ENCODE data around the gene KRCC1.
A peak's percentile ranks its signal among the peaks of the same experiment; 100 is the strongest.
"Not testable (repeated sequence)": the region's sequence is repeated elsewhere in the genome, so short reads cannot be mapped to it uniquely, and the experiment has no call there.

The KRCC1 gene

DNA sequence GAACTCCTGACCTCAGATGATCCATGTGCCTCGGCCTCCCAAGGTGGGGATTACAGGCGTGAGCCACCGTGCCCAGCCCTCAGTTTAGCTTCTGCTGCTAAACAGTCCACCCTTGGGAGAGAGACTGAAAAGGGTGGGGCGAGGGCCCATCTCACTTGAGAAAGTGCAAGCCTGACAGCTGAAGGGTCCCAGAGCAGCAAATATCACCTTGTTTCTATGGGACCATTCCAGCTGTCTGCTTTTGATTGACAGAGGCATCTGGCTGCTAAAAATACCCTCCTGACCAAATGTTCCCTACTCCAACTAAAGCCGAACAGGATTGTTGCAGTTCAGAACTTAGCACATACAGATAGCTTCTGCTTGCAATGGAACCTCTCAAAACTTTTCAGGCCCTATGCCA, 11.6 kb upstream of the KRCC1 start:
- no peak overlapping the region for H3K4me3 Mint-ChIP-seq
- H3K9me3 Mint-ChIP-seq: no peaks in the 10 kb centered on the region
- CTCF ChIA-PET: no interaction called here
- no peaks in the 10 kb centered on the region for H3K4me1 Mint-ChIP-seq
- no peaks in the 10 kb centered on the region for H3K36me3 Mint-ChIP-seq
- H3K27me3 Mint-ChIP-seq: peaks cover 7% of the 10 kb centered on the region
- H3K27ac Mint-ChIP-seq: no peak overlapping the region
- DNase-seq: no peak

DNA sequence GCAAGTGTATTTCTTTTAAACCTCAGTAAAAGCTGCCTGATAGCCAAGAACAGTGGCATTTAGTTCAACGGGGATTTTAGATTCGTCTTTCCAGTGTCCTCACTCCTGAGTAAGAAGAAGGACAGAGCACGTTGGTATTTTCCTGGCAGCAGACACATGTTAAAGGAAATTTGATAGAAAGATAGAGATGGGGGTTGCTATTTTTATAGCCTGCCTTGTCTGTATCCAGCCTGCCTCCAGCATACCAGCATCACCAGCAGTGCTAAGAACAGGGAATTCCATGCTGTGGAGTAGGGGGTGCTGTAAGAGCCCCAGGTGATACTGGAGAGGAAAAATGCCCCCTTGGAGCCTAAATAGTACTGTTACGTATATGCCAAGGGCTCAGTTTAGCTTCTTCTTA, 11.0 kb upstream of the KRCC1 start:
- Mint-ChIP-seq H3K4me1 (no peaks in the 10 kb centered on the region), H3K27ac (no peak overlapping the region), H3K4me3 (no peak overlapping the region), H3K27me3 (peaks cover 7% of the 10 kb centered on the region), H3K36me3 (no peaks in the 10 kb centered on the region), H3K9me3 (no peaks in the 10 kb centered on the region)
- CTCF ChIA-PET: no interaction called here
- DNase-seq: no peak

DNA sequence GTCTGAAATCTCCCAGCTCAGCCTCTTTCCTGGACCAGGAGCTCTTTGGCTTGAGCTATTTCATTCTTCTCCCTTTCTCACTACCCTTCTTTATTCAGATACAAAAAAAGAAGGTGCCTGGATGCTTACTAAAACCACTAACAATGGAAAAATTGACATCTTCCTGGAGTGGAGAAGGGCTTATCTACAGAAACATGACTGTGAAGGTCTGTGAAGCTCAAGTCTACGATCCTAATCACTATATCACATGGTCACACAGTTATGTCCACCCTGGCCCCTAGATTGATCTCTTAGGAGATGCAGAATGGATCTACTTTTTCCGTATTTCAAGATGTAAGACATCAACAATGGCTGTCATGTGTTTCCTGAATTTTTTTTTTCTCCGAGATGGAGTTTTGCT, 5.7 kb upstream of the KRCC1 start:
- no peak overlapping the region for H3K4me3 Mint-ChIP-seq
- H3K27me3 Mint-ChIP-seq: no peaks in the 10 kb centered on the region
- no peaks in the 10 kb centered on the region for H3K36me3 Mint-ChIP-seq
- no peak for DNase-seq
- CTCF ChIA-PET: interaction anchor here (0.8 to 4.9 kb wide), 26 partner anchors 8 to 393 kb away, joined by 3 to 94 read pairs (median 4); no protein-coding TSS in a partner anchor
- H3K4me1 Mint-ChIP-seq: peaks cover 30% of the 10 kb centered on the region
- H3K27ac Mint-ChIP-seq: no peak overlapping the region
- H3K9me3 Mint-ChIP-seq: no peaks in the 10 kb centered on the region

DNA sequence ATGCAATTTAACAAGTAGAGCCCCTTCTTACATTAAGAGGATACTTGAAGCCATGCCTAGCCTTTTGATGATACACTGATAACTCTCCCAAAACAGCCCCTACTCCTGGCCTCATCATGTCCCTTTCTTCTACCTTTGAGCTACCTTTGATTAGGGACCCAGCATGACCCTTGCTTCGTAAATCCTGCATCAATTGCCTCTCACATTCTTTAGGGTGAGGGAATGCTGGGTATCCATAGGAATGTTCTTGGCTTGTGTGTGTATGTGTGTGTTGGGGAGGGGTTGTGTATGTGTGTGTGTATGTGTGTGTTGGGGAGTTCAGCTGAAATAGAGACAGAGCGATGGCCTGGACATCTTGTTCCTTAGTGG, 5.3 kb upstream of the KRCC1 start:
- Mint-ChIP-seq H3K9me3 (no peaks in the 10 kb centered on the region), H3K27me3 (no peaks in the 10 kb centered on the region), H3K27ac (no peak overlapping the region), H3K36me3 (no peaks in the 10 kb centered on the region), H3K4me1 (peaks cover 34% of the 10 kb centered on the region), H3K4me3 (no peak overlapping the region)
- DNase-seq: no peak
- CTCF ChIA-PET: interaction anchor here (0.8 to 4.9 kb wide), 30 partner anchors 9 to 394 kb away, joined by 3 to 94 read pairs (median 4); no protein-coding TSS in a partner anchor

DNA sequence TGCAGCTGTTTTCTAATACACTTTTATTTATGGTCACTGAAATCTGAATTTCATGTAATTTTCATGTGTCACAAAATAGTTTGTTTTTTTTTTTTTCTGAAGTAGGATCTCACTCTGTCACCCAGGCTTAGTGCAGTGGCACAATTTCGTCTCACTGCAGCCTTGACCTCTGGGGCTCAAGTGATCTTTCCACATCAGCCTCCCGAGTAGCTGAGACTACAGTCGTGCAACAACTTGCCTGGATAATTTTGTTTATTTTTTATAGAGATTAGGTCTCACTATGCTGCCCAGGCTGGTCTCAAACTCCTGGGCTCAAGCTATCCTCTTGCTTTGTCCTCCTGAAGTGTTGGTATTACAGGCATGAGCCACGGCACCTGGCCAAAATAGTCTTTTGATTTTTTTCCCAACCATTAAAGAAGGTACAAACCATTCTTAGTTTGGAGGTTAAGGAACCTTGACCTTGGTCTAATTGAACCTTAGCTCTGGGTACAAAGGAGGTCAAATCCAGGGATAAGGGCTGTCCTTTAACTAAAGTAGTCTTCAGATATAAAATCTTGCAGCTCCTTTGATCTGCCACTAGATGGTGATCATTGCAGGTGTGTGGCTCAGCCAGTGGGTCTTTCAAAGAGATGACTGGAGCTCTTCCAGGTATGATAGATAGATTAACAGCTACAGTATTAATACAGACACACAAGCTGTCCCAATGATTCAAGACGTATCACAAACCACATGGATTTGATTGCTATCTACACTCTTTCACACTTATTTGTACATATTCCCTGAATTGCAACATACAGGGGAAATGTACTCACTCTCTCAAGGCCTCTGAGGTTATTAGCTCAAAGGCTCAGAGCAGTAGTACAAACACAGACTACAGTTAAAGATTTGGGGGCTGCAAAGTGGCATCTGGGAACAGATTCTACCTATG, 4.7 kb upstream of the KRCC1 start:
- DNase-seq: peak; percentile 44
- Mint-ChIP-seq H3K4me1 (peaks cover 36% of the 10 kb centered on the region), H3K27ac (no peak overlapping the region), H3K9me3 (no peaks in the 10 kb centered on the region), H3K27me3 (no peaks in the 10 kb centered on the region), H3K4me3 (no peak overlapping the region), H3K36me3 (peaks cover 1% of the 10 kb centered on the region)
- CTCF ChIA-PET: interaction anchor here (0.7 to 4.9 kb wide), 34 partner anchors 9 to 524 kb away, joined by 3 to 94 read pairs (median 4); no protein-coding TSS in a partner anchor

DNA sequence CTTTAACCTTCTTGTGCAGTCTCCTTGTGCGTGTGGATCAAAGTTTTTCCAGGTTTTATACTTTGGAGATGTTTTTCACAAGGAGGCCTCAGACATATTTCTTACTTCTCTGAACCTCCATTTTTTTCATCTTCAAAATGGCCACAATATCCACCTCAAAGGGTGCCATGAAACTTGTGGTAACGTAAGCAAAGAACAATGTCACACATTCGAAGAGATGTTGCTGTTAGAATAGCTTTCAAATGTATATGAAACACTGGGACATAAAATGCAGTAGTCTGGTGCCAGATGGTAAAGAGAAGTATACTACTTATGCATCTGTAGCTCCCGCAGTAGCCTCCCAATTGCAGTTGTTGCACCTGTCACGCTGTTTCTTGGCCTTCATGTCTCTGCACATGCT, 2.6 kb upstream of the KRCC1 start:
- no peak for DNase-seq
- no peak overlapping the region for H3K27ac Mint-ChIP-seq
- CTCF ChIA-PET: interaction anchor here (4.9 kb wide), 1 partner anchor 102 kb away, joined by 94 read pairs; no protein-coding TSS in a partner anchor

DNA sequence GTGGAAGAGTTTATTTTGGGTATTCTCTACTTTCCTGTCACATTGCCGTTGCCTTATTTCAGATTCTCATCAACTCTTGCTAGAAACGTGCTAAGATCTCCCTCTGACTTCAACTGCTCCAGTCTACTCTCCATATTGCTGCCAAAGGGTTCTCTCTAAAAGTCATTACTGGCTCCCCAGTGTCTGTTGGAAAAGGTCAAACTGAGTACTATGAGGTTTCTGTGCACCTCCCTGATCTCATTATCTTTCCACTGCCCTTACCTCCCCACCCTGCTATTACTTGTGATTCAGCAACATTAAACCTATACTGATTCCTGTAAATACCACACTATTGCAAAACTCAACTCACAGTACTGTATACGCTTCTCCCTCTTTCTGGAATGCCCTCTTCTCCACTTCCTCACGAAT, 1.9 kb upstream of the KRCC1 start:
- CTCF ChIA-PET: no interaction called here
- Mint-ChIP-seq H3K9me3 (no peaks in the 10 kb centered on the region), H3K27me3 (no peaks in the 10 kb centered on the region), H3K27ac (no peak overlapping the region), H3K4me3 (no peak overlapping the region), H3K4me1 (peaks cover 62% of the 10 kb centered on the region), H3K36me3 (peaks cover 22% of the 10 kb centered on the region)
- no peak for DNase-seq

More for the DNA sequence above, 2.6 kb upstream of the KRCC1 start:
- H3K9me3 Mint-ChIP-seq: no peaks in the 10 kb centered on the region
- H3K36me3 Mint-ChIP-seq: peaks cover 18% of the 10 kb centered on the region
- peaks cover 56% of the 10 kb centered on the region for H3K4me1 Mint-ChIP-seq
- no peak overlapping the region for H3K4me3 Mint-ChIP-seq
- H3K27me3 Mint-ChIP-seq: no peaks in the 10 kb centered on the region

DNA sequence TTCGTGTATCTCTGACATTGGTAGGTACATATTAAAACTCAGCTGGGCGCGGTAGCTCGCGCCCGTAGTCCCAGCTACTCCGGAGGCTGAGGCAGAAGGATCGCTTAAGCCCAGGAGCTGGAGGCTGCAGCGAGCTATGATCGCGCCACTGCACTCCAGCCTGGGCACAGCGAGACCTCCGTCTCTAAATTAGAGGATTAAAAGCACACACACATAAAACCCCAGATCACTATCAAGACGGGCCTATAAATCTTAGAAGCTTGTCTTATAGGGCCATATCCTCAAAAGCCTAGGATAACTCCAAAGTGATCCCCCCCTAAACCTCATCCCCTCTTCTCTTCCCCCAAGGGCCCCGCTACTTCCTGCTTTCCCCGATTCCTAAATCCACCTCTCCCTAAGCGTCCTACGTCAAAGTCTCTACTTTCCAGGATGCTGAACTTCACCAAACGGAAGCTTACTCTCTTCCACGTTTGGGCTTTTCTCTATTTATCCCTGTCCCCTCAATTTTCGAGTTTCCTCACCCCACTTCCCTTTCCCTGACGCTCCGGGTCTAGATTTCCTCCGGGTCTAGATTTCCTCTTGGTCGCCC, 707 bp downstream of the KRCC1 start:
- no peak for DNase-seq
- CTCF ChIA-PET: interaction anchor here (0.8 kb wide), 1 partner anchor 15 kb away, joined by 3 read pairs; no protein-coding TSS in a partner anchor
- H3K27ac Mint-ChIP-seq: peak overlapping the region; percentile 94
- H3K4me1 Mint-ChIP-seq: peaks cover 64% of the 10 kb centered on the region
- H3K9me3 Mint-ChIP-seq: no peaks in the 10 kb centered on the region
- peak overlapping the region; percentile 87 for H3K4me3 Mint-ChIP-seq
- H3K27me3 Mint-ChIP-seq: no peaks in the 10 kb centered on the region
- H3K36me3 Mint-ChIP-seq: peaks cover 27% of the 10 kb centered on the region

DNA sequence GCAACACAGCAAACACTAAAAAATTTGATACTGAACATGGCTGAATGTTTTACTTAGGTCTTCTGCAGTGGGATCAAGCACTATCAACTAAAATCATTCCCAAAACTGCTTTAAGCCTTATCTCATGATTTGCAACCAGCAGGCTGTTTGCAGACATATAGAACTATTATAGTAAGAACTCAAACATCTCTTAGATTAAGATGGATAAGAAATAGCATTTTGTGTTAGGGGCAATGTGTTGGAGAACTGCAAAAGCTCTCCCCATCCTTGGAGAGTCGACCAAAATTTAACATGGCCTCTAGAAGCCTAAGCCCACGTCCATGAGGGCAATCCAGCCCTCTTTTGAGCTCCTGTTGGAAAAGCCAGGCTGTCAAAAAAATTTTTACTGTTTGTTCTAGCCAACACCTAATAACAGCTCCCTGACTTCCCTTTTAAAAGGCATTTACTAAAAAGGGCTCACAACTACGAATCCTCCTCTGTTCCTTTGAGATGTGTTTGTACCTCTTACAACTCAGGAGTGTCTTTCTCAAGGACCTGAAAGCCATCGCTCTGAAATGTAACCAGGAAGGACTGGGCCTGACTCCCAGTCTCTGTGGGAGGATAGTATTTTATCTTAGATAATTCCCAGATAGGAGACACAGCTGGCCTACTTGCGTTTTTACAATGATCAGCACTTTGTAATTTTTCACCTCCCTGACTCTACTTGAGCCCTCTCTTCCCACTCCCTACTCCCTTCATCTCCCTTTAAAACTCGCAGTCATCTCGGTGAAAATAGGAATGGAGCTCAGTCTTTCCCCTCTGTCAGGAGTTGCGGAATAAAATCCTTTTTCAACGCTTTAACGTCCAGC, 1.4 kb downstream of the KRCC1 start:
- CTCF ChIA-PET: interaction anchor here (0.8 kb wide), 1 partner anchor 14 kb away, joined by 3 read pairs; no protein-coding TSS in a partner anchor
- peak overlapping the region; percentile 87 for H3K4me3 Mint-ChIP-seq
- no peaks in the 10 kb centered on the region for H3K9me3 Mint-ChIP-seq
- peaks cover 35% of the 10 kb centered on the region for H3K36me3 Mint-ChIP-seq
- H3K4me1 Mint-ChIP-seq: peaks cover 65% of the 10 kb centered on the region
- H3K27me3 Mint-ChIP-seq: no peaks in the 10 kb centered on the region
- peak overlapping the region; percentile 94 for H3K27ac Mint-ChIP-seq
- DNase-seq: no peak

DNA sequence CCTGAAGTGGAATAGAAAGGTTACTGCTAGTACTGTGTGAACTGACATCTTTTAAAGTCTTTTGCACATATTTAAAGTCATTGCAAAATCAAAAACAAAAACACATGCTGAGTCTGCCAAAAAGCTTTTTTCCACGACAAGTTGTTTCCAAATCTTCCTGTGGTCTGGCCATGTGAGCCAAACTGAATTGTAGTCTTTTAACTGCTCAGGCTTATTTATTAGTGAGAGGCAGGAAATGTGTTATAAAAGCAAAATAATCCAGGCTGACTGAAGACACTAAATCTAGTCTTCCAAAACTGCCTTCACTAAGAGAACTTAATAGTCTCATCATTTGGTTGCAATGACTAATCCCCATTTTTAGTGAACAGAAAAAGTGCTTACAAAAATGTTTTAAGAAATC, 2.3 kb downstream of the KRCC1 start:
- H3K27ac Mint-ChIP-seq: no peak overlapping the region
- H3K4me3 Mint-ChIP-seq: peak overlapping the region; percentile 87
- no peaks in the 10 kb centered on the region for H3K27me3 Mint-ChIP-seq
- peaks cover 60% of the 10 kb centered on the region for H3K4me1 Mint-ChIP-seq
- no peak for DNase-seq
- no peaks in the 10 kb centered on the region for H3K9me3 Mint-ChIP-seq
- H3K36me3 Mint-ChIP-seq: peaks cover 42% of the 10 kb centered on the region
- CTCF ChIA-PET: interaction anchor here (6.0 kb wide), 1 partner anchor 7 kb away, joined by 31 read pairs; no protein-coding TSS in a partner anchor

DNA sequence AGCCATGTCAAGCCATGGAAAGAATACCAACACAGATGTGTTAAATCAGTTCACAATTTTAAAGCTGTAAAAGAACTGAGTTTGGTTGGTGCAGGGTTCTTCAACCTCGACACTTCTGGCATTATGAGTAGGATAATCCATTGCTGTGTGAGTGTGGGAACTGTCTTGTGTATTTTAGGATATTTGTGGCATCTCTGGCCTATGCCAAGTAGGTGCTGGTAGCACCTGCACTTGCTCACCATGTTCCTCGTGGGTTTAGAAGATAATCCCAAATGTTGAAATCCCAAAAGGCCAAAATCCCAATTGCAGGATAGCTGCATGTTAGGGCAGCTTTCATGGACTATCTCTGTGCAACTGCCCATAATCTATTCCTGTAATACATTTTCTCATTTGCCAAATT, 3.8 kb downstream of the KRCC1 start:
- H3K36me3 Mint-ChIP-seq: peaks cover 44% of the 10 kb centered on the region
- H3K4me3 Mint-ChIP-seq: no peak overlapping the region
- H3K27ac Mint-ChIP-seq: no peak overlapping the region
- H3K9me3 Mint-ChIP-seq: no peaks in the 10 kb centered on the region
- no peak for DNase-seq
- no peaks in the 10 kb centered on the region for H3K27me3 Mint-ChIP-seq
- CTCF ChIA-PET: interaction anchor here (6.0 kb wide), 1 partner anchor 8 kb away, joined by 31 read pairs; no protein-coding TSS in a partner anchor
- peaks cover 45% of the 10 kb centered on the region for H3K4me1 Mint-ChIP-seq

DNA sequence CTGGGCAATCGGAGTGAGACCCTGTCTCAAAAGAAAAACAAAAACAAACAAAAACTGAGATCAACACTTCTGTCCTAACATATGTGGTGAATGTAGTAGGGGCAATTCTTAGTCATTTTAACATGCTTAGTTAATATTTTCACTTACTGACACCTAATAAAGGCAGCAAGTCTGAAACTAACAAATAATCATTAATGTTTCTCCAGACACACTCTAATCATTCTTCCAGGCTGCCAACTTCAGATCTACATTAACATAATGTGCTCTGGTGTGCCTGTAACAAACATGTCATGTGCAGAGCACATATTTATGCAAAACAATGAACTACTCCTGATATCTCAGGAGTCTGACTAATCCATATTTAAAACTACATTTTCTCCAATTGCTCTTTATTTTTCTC, 6.0 kb downstream of the KRCC1 start:
- peaks cover 40% of the 10 kb centered on the region for H3K36me3 Mint-ChIP-seq
- no peaks in the 10 kb centered on the region for H3K27me3 Mint-ChIP-seq
- no peaks in the 10 kb centered on the region for H3K9me3 Mint-ChIP-seq
- CTCF ChIA-PET: interaction anchor here (6.0 kb wide), 1 partner anchor 11 kb away, joined by 31 read pairs; no protein-coding TSS in a partner anchor
- H3K4me3 Mint-ChIP-seq: no peak overlapping the region
- no peak for DNase-seq
- H3K4me1 Mint-ChIP-seq: peaks cover 28% of the 10 kb centered on the region
- no peak overlapping the region for H3K27ac Mint-ChIP-seq

DNA sequence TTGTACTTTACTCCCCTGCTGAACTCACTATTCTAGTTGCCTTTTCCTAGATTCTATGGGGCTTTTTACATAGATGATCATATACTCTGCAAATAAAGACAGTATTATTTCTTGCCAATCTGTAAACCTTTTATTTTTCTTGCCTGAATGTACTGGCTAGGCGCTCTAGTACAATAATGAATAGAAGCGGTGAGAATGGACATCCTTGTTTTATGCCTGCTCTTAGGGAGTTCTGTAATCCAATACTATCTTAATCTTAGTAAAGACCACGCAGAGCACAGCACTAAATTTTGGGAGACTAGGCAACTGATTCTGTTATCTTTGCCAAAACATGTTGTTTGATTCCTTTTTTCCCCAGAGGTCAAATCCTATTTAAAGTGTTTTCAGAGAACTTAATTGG, 7.0 kb downstream of the KRCC1 start:
- H3K9me3 Mint-ChIP-seq: no peaks in the 10 kb centered on the region
- no peak for DNase-seq
- H3K4me3 Mint-ChIP-seq: no peak overlapping the region
- peaks cover 39% of the 10 kb centered on the region for H3K36me3 Mint-ChIP-seq
- H3K27me3 Mint-ChIP-seq: no peaks in the 10 kb centered on the region
- no peak overlapping the region for H3K27ac Mint-ChIP-seq
- CTCF ChIA-PET: interaction anchor here (6.0 kb wide), 1 partner anchor 12 kb away, joined by 31 read pairs; no protein-coding TSS in a partner anchor
- peaks cover 17% of the 10 kb centered on the region for H3K4me1 Mint-ChIP-seq

DNA sequence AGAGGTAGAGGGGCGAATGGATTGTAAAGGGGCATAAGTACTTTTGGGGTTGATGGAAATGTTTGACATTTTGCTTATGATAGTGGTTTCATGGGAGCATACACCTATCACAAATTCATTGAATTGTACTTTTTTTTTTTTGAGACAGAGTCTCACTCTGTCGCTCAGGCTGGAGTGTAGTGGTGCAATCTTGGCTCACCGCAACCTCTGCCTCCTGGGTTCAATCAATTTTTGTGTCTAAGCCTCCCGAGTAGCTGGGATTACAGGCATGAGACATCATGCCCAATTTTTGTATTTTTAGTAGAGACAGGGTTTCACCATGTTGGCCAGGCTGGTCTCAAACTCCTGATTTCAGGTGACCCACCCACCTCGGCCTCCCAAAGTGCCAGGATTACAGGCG, 10.0 kb downstream of the KRCC1 start:
- not testable (repeated sequence) for H3K4me1 Mint-ChIP-seq, H3K27ac Mint-ChIP-seq, H3K4me3 Mint-ChIP-seq, H3K27me3 Mint-ChIP-seq, H3K9me3 Mint-ChIP-seq, DNase-seq
- H3K36me3 Mint-ChIP-seq: peaks cover 40% of the 10 kb centered on the region
- CTCF ChIA-PET: interaction anchor here (1.2 kb wide), 1 partner anchor 15 kb away, joined by 4 read pairs; no protein-coding TSS in a partner anchor
